ENCODE results near the gene PUSL1. TPM values are rescaled to one million over a fixed set of nuclear protein-coding genes. Genes with fewer than 3 reads are reported as not detected.

The PUSL1 gene
- total RNA-seq, 2 donors from 2014 or later: 10.6 to 14.9 TPM

GRCh38 chr1:1341549-1342021 lies 33.2 kb downstream of the PUSL1 start:
- DNase-seq: no peak
- H3K4me3 Mint-ChIP-seq: no peak overlapping the region
- no peak overlapping the region for H3K27ac Mint-ChIP-seq
- H3K4me1 Mint-ChIP-seq: peaks cover 2% of the 10 kb centered on the region
- H3K9me3 ChIP-seq (ENCODE audit: control insufficient read depth, low read length, poor library complexity, severe bottlenecking): no peaks in the 10 kb centered on the region
- no peaks in the 10 kb centered on the region for H3K27me3 Mint-ChIP-seq
- H3K36me3 Mint-ChIP-seq (ENCODE audit: low read depth): no peaks in the 10 kb centered on the region
- no peak for ATAC-seq

GRCh38 chr1:1342061-1342562 lies 33.7 kb downstream of the PUSL1 start:
- H3K4me3 Mint-ChIP-seq: no peak overlapping the region
- ATAC-seq: no peak
- H3K36me3 Mint-ChIP-seq (ENCODE audit: low read depth): no peaks in the 10 kb centered on the region
- H3K4me1 Mint-ChIP-seq: peaks cover 5% of the 10 kb centered on the region
- DNase-seq: no peak
- H3K27me3 Mint-ChIP-seq: no peaks in the 10 kb centered on the region
- H3K9me3 ChIP-seq (ENCODE audit: control insufficient read depth, low read length, poor library complexity, severe bottlenecking): no peaks in the 10 kb centered on the region
- H3K27ac Mint-ChIP-seq: peak overlapping the region; percentile 14

GRCh38 chr1:1342584-1343115 lies 34.3 kb downstream of the PUSL1 start:
- Mint-ChIP-seq H3K27me3 (no peaks in the 10 kb centered on the region), H3K36me3 (ENCODE audit: low read depth) (no peaks in the 10 kb centered on the region), H3K4me1 (peaks cover 6% of the 10 kb centered on the region), H3K27ac (peak overlapping the region; percentile 14), H3K4me3 (no peak overlapping the region)
- DNase-seq: no peak
- no peak for ATAC-seq
- H3K9me3 ChIP-seq (ENCODE audit: control insufficient read depth, low read length, poor library complexity, severe bottlenecking): no peaks in the 10 kb centered on the region

- no peaks in the 10 kb centered on the region for H3K9me3 ChIP-seq (ENCODE audit: control insufficient read depth, low read length, poor library complexity, severe bottlenecking)
- Mint-ChIP-seq H3K27me3 (no peaks in the 10 kb centered on the region), H3K36me3 (ENCODE audit: low read depth) (no peaks in the 10 kb centered on the region), H3K4me3 (no peak overlapping the region), H3K4me1 (peaks cover 6% of the 10 kb centered on the region), H3K27ac (no peak overlapping the region)
- ATAC-seq (no peak), DNase-seq (no peak)
These were observed 35.5 kb downstream of the PUSL1 start for GRCh38 chr1:1343811-1344421.

- H3K36me3 Mint-ChIP-seq (ENCODE audit: low read depth): no peaks in the 10 kb centered on the region
- ATAC-seq (no peak), DNase-seq (no peak)
- no peak overlapping the region for H3K27ac Mint-ChIP-seq
- H3K4me1 Mint-ChIP-seq: peaks cover 6% of the 10 kb centered on the region
- no peaks in the 10 kb centered on the region for H3K27me3 Mint-ChIP-seq
- no peaks in the 10 kb centered on the region for H3K9me3 ChIP-seq (ENCODE audit: control insufficient read depth, low read length, poor library complexity, severe bottlenecking)
- H3K4me3 Mint-ChIP-seq: no peak overlapping the region
These were observed 36.4 kb downstream of the PUSL1 start for GRCh38 chr1:1344655-1345361.

GRCh38 chr1:1345384-1345783 lies 37.0 kb downstream of the PUSL1 start:
- H3K9me3 ChIP-seq (ENCODE audit: control insufficient read depth, low read length, poor library complexity, severe bottlenecking): no peaks in the 10 kb centered on the region
- H3K27me3 Mint-ChIP-seq: no peaks in the 10 kb centered on the region
- H3K4me1 Mint-ChIP-seq: peaks cover 6% of the 10 kb centered on the region
- H3K27ac Mint-ChIP-seq: no peak overlapping the region
- H3K36me3 Mint-ChIP-seq (ENCODE audit: low read depth): no peaks in the 10 kb centered on the region
- ATAC-seq: no peak
- no peak for DNase-seq
- no peak overlapping the region for H3K4me3 Mint-ChIP-seq

- no peaks in the 10 kb centered on the region for H3K9me3 ChIP-seq (ENCODE audit: control insufficient read depth, low read length, poor library complexity, severe bottlenecking)
- H3K4me1 Mint-ChIP-seq: peaks cover 6% of the 10 kb centered on the region
- no peak overlapping the region for H3K27ac Mint-ChIP-seq
- H3K4me3 Mint-ChIP-seq: no peak overlapping the region
- DNase-seq (no peak), ATAC-seq (no peak)
- H3K27me3 Mint-ChIP-seq: no peaks in the 10 kb centered on the region
- H3K36me3 Mint-ChIP-seq (ENCODE audit: low read depth): no peaks in the 10 kb centered on the region
These were observed 37.6 kb downstream of the PUSL1 start for GRCh38 chr1:1345860-1346500.

- ATAC-seq (no peak), DNase-seq (no peak)
- H3K27me3 Mint-ChIP-seq: no peaks in the 10 kb centered on the region
- H3K4me3 Mint-ChIP-seq: no peak overlapping the region
- H3K9me3 ChIP-seq (ENCODE audit: control insufficient read depth, low read length, poor library complexity, severe bottlenecking): no peaks in the 10 kb centered on the region
- peaks cover 6% of the 10 kb centered on the region for H3K4me1 Mint-ChIP-seq
- no peaks in the 10 kb centered on the region for H3K36me3 Mint-ChIP-seq (ENCODE audit: low read depth)
- H3K27ac Mint-ChIP-seq: peak overlapping the region; percentile 9
These were observed 38.1 kb downstream of the PUSL1 start for GRCh38 chr1:1346501-1346890.

- H3K4me3 Mint-ChIP-seq: no peak overlapping the region
- H3K27ac Mint-ChIP-seq: peak overlapping the region; percentile 9
- H3K27me3 Mint-ChIP-seq: peaks cover under 1% of the 10 kb centered on the region
- no peak for ATAC-seq
- H3K36me3 Mint-ChIP-seq (ENCODE audit: low read depth): no peaks in the 10 kb centered on the region
- H3K9me3 ChIP-seq (ENCODE audit: control insufficient read depth, low read length, poor library complexity, severe bottlenecking): no peaks in the 10 kb centered on the region
- DNase-seq: no peak
- peaks cover 6% of the 10 kb centered on the region for H3K4me1 Mint-ChIP-seq
These were observed 38.7 kb downstream of the PUSL1 start for GRCh38 chr1:1347026-1347595.

GRCh38 chr1:1347663-1348419 lies 39.4 kb downstream of the PUSL1 start:
- no peaks in the 10 kb centered on the region for H3K36me3 Mint-ChIP-seq (ENCODE audit: low read depth)
- peak overlapping the region; percentile 9 for H3K27ac Mint-ChIP-seq
- peaks cover 8% of the 10 kb centered on the region for H3K27me3 Mint-ChIP-seq
- H3K4me3 Mint-ChIP-seq: peak overlapping the region; percentile 74
- ATAC-seq: no peak
- H3K9me3 ChIP-seq (ENCODE audit: control insufficient read depth, low read length, poor library complexity, severe bottlenecking): no peaks in the 10 kb centered on the region
- no peak for DNase-seq
- H3K4me1 Mint-ChIP-seq: peaks cover 10% of the 10 kb centered on the region

GRCh38 chr1:1348420-1349255 lies 40.2 kb downstream of the PUSL1 start:
- Mint-ChIP-seq H3K27ac (no peak overlapping the region), H3K27me3 (peaks cover 11% of the 10 kb centered on the region), H3K4me1 (peaks cover 14% of the 10 kb centered on the region), H3K36me3 (ENCODE audit: low read depth) (no peaks in the 10 kb centered on the region), H3K4me3 (peak overlapping the region; percentile 74)
- DNase-seq (no peak), ATAC-seq (peak; percentile 44)
- no peaks in the 10 kb centered on the region for H3K9me3 ChIP-seq (ENCODE audit: control insufficient read depth, low read length, poor library complexity, severe bottlenecking)

Data from T-helper 17 cell (primary cell).